HEK293T (cell line): ENCODE data around the gene EFCAB13.
"Not testable (repeated sequence)": the region's sequence is repeated elsewhere in the genome, so short reads cannot be mapped to it uniquely, and the experiment has no call there.

Experiments used
- ARNT ChIP-seq: fragments of 450-650 bp; IDR thresholded peaks from 2 replicates; pipeline ENCODE4 v1.6.1; 2017; ENCODE audit warnings: mild to moderate bottlenecking
- BHLHE40 ChIP-seq: fragments of 450-650 bp; IDR thresholded peaks from 2 replicates; pipeline ENCODE4 v1.6.1; 2016; ENCODE audit warnings: mild to moderate bottlenecking, moderate library complexity, borderline replicate concordance
- ELF4 ChIP-seq: fragments of 450-650 bp; IDR thresholded peaks from 2 replicates; pipeline ENCODE4 v1.6.1; 2017; ENCODE audit warnings: antibody characterized with exemption
- FOXA1 ChIP-seq: fragments of 450-650 bp; IDR thresholded peaks from 2 replicates; pipeline ENCODE4 v1.6.1; 2016; ENCODE audit warnings: mild to moderate bottlenecking
- FOXK2 ChIP-seq: fragments of 450-650 bp; IDR thresholded peaks from 2 replicates; pipeline ENCODE4 v1.6.1; 2016; ENCODE audit warnings: mild to moderate bottlenecking
- FOXM1 ChIP-seq: fragments of 450-650 bp; IDR thresholded peaks from 2 replicates; pipeline ENCODE4 v1.6.1; 2017; ENCODE audit warnings: mild to moderate bottlenecking, borderline replicate concordance
- HDGF ChIP-seq: fragments of 450-650 bp; IDR thresholded peaks from 2 replicates; pipeline ENCODE4 v1.6.1; 2017; ENCODE audit warnings: antibody characterized with exemption, borderline replicate concordance
- L3MBTL2 ChIP-seq: fragments of 450-650 bp; conservative IDR thresholded peaks from 2 replicates; pipeline ENCODE4 v1.6.1; 2016; ENCODE audit warnings: mild to moderate bottlenecking
- LEF1 ChIP-seq: fragments of 450-650 bp; IDR thresholded peaks from 2 replicates; pipeline ENCODE4 v1.6.1; 2017; ENCODE audit warnings: mild to moderate bottlenecking, borderline replicate concordance
- NFRKB ChIP-seq: fragments of 450-650 bp; IDR thresholded peaks from 2 replicates; pipeline ENCODE4 v1.6.1; 2016; ENCODE audit warnings: mild to moderate bottlenecking, moderate library complexity
- PKNOX1 ChIP-seq: fragments of 450-650 bp; IDR thresholded peaks from 2 replicates; pipeline ENCODE4 v1.6.1; 2016
- SP1 ChIP-seq: fragments of 450-650 bp; IDR thresholded peaks from 2 replicates; pipeline ENCODE4 v1.6.1; 2017
- TARDBP ChIP-seq: fragments of 450-650 bp; IDR thresholded peaks from 2 replicates; pipeline ENCODE4 v1.6.1; 2016

- not testable (repeated sequence) for TF ChIP-seq L3MBTL2, FOXK2, TARDBP, SP1, BHLHE40, FOXA1, FOXM1, ARNT, ELF4, NFRKB, PKNOX1, LEF1, HDGF
Measured at GRCh38 chr17:47370899-47371298, 47.1 kb downstream of the EFCAB13 start.
